ENCODE data around the gene COL4A6. TPM values are rescaled to one million over a fixed set of nuclear protein-coding genes. Genes with fewer than 3 reads are reported as not detected.
A peak's percentile ranks its signal among the peaks of the same experiment; 100 is the strongest.

Gene COL4A6
- total and polyA plus RNA-seq, 8 donors: 1.2 to 17.5 (median 14.2) TPM

DNA sequence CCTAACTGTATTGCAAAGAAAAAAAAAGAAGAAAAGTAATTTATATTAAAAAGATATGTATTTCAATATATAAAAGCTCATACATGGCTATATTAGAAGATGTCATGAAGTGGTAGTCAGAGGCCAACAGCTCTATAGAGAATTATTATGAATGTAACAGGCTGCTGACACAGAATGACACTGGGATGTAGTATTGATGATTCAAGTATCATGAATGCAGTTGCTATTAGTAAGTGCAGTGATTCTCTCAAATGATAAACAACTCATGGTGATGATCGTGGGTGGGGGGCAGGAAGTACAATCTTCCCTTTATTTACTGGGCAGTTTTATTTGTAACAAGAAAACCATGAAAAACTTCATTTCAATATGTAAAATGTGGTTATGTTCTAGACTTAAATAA, 124.6 kb downstream of the COL4A6 start:
- no peaks in the 10 kb centered on the region for H3K4me1 ChIP-seq
- ATAC-seq (no peak), DNase-seq (no peak)
- no peak overlapping the region for H3K4me3 ChIP-seq
- no peak overlapping the region for H3K27ac ChIP-seq
- no peaks in the 10 kb centered on the region for H3K36me3 ChIP-seq
- TF ChIP-seq, protein P1, sequence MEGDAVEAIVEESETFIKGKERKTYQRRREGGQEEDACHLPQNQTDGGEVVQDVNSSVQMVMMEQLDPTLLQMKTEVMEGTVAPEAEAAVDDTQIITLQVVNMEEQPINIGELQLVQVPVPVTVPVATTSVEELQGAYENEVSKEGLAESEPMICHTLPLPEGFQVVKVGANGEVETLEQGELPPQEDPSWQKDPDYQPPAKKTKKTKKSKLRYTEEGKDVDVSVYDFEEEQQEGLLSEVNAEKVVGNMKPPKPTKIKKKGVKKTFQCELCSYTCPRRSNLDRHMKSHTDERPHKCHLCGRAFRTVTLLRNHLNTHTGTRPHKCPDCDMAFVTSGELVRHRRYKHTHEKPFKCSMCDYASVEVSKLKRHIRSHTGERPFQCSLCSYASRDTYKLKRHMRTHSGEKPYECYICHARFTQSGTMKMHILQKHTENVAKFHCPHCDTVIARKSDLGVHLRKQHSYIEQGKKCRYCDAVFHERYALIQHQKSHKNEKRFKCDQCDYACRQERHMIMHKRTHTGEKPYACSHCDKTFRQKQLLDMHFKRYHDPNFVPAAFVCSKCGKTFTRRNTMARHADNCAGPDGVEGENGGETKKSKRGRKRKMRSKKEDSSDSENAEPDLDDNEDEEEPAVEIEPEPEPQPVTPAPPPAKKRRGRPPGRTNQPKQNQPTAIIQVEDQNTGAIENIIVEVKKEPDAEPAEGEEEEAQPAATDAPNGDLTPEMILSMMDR (IDR thresholded peaks at IDR 0.05): no peak
- peaks cover 0 to 6% of the 10 kb centered on the region in 2 donors for H3K27me3 ChIP-seq
- intact Hi-C loops (cut with DNase I): no loop called here
- H3K9me3 ChIP-seq: no peaks in the 10 kb centered on the region

DNA sequence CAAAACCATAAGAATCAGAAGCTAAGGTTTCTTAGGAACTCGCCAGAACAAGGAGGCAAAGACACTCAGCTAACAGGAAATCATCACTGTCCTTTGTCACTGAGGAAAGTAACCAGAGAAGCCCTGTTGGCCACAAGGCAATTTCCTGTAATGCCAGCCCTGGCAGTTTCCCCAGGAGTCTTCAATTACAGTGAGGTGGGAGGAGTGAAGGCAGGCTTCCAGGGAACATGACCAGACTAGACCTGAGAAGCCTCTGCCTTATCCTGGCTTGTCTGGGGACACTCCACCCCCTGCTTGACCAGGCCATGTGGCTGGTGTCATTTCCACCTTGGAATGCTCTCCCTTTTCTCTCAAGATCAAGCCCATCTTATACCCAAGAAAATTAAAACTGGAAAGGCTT, 125.3 kb downstream of the COL4A6 start:
- DNase-seq (no peak), ATAC-seq (peak; percentile 70)
- no peak overlapping the region for H3K27ac ChIP-seq
- intact Hi-C loops (cut with DNase I): no loop called here
- peaks cover 0 to 7% of the 10 kb centered on the region in 2 donors for H3K27me3 ChIP-seq
- no peak overlapping the region for H3K4me3 ChIP-seq
- no peaks in the 10 kb centered on the region for H3K9me3 ChIP-seq
- TF ChIP-seq, protein P1 (IDR thresholded peaks at IDR 0.05): no peak
- no peaks in the 10 kb centered on the region for H3K36me3 ChIP-seq
- no peaks in the 10 kb centered on the region for H3K4me1 ChIP-seq

DNA sequence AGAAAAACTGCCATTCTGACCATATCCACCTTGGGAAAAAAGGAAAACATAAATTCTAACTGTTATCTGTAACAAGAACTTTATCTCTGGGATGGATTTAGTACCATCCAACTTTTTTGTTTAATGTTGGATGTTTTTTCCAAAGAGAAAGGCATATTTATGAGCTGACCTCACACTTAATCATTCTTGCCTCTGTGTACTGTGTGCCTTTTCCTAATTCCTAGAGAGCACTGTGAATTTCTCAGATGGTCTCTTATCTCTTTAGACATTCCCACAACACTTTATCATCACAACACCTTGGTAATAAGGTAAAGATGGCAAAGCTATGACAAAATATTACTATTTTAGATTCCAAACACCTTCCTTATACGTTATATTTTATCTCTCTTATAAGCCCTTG, 126.2 kb downstream of the COL4A6 start:
- TF ChIP-seq, protein P1 (IDR thresholded peaks at IDR 0.05): no peak
- no peak for ATAC-seq
- H3K36me3 ChIP-seq: no peaks in the 10 kb centered on the region
- H3K4me1 ChIP-seq: no peaks in the 10 kb centered on the region
- H3K27me3 ChIP-seq: peaks cover 0 to 7% of the 10 kb centered on the region in 2 donors
- H3K9me3 ChIP-seq: no peaks in the 10 kb centered on the region
- no peak overlapping the region for H3K4me3 ChIP-seq
- no peak overlapping the region for H3K27ac ChIP-seq
- no peak for DNase-seq
- intact Hi-C loops (cut with DNase I): no loop called here

DNA sequence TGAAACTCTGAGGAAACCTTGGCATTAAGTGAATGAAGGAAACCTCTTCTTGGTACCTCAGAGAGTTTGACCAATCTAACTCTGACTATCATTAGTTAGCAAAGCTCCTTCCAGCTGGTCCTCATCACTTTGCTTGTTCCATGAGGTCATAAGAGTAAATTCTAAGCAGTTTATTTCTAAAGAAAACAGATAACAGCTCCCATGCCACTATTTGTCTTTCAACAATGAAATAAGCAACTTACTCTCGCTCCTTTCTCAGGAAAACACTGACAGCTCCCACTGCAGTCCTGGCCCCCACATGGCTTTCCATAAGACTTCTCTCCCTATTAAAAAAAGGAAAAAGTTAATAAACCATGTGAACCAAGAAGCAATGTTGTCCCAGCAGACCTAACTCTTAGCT, 127.7 kb downstream of the COL4A6 start:
- ATAC-seq (no peak), DNase-seq (no peak)
- Histone ChIP-seq H3K9me3 (no peaks in the 10 kb centered on the region), H3K27ac (no peak overlapping the region), H3K4me3 (no peak overlapping the region), H3K36me3 (no peaks in the 10 kb centered on the region), H3K27me3 (peaks cover 0 to 7% of the 10 kb centered on the region in 2 donors), H3K4me1 (no peaks in the 10 kb centered on the region)
- intact Hi-C loops (cut with DNase I): no loop called here
- TF ChIP-seq, protein P1 (IDR thresholded peaks at IDR 0.05): no peak

DNA sequence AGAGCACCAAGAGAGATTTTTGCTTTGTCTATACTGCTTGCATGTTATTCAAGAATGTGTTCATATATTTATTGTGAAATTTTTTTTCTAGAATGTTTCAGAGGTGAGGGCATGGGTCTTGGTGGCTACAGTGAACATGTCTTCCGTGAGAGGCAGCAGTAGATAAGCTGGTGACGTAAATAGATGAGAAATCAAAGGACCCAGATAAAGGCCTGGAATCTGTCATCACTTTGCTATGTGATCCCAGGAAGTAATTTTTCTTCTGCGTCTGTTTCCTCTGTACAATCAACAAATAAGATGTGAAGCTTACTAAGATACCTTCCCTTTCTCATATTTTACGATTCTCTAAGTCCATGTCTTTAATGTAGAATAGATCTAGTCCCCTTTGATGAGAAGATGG, 129.1 kb downstream of the COL4A6 start:
- ATAC-seq: no peak
- Histone ChIP-seq H3K27ac (no peak overlapping the region), H3K36me3 (no peaks in the 10 kb centered on the region), H3K27me3 (peaks cover 0 to 7% of the 10 kb centered on the region in 2 donors), H3K4me1 (no peaks in the 10 kb centered on the region), H3K9me3 (no peaks in the 10 kb centered on the region), H3K4me3 (no peak overlapping the region)
- TF ChIP-seq, protein P1 (IDR thresholded peaks at IDR 0.05): no peak
- intact Hi-C loops (cut with DNase I): no loop called here
- DNase-seq: no peak

Data from left lung (tissue), 10 donors.